ENCODE results near the gene SHPK.

- no peak for TF ChIP-seq ZNF565 (CRISPR knock-in tag; conservative IDR thresholded peaks at IDR 0.05; ENCODE audit: low read depth)
- no peak for TF ChIP-seq ZFP30 (CRISPR knock-in tag; IDR thresholded peaks at IDR 0.05)
- TF ChIP-seq PPARA (CRISPR knock-in tag; IDR thresholded peaks at IDR 0.05; ENCODE audit: borderline replicate concordance), result no peak
- no peak for TF ChIP-seq PATZ1 (CRISPR knock-in tag; IDR thresholded peaks at IDR 0.05; ENCODE audit: borderline replicate concordance)
These were observed 5.3 kb downstream of the SHPK start for GRCh38 chr17:3630781-3631180.

All from SK-N-SH treated with all-trans-retinoic acid at 6 μM for 48 hours (cell line).